NCI-H2196 treated with DMSO at 0.1 percent for 48 hours (cell line): ENCODE measurements around the gene C16orf89.
"Not testable (repeated sequence)": the region's sequence is repeated elsewhere in the genome, so short reads cannot be mapped to it uniquely, and the experiment has no call there.

ENCODE experiments used
- DNase-seq: peaks from one replicate; lab custom pipeline; 2025; ENCODE audit not compliant: unreplicated experiment; lab: John Stamatoyannopoulos, UW

Gene C16orf89

DNA sequence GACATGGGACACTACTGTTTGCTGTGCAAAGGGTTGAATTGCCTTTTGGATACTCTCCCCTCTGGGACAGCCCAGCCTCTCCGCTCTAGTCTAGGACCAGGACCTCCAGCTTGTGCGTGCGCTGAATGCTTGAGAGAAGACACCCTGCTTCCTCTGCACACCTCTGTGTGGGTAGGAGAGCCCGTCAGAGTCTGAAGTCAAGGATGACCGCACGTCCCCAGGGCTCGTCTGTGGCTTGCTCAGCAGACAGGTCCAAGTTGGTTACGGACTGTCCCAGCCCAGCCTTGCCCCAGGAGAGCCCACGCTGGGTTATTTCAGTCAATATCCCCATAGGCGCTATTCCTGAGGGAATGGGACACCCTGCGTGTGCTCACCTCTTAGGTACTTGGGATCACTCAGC lies 3.7 kb downstream of the C16orf89 start:
- DNase-seq: no peak

DNA sequence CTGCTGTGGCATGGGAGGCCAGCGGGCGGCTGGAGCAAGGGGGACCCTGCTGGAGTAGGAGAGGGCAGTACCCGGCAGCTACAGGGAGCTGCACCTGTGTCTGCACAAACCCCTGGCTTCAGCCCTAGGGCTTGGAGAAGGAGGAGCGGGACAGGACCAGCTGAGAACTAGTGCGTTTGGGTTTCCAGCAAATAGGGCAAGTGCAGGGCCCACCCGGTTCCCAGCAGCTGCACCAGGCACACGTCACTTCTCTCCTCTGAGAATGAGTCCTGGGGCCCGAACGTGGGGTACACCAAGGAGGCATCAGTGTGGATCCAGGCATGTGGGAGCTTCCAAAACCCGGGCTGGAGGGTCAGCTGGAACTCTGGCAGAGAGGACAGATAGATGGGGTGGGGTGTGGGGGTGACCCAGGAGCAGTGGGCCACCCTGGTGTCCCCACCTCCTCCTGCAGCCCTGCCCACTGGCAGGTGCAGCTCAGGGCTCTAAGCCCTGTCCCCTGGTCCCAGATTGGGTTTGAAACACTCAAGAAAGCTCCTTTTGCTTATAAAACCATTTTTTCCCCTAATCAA lies 5.6 kb downstream of the C16orf89 start:
- no peak for DNase-seq

- DNase-seq: no peak
Measured at GRCh38 chr16:5059386-5060072, 6.2 kb downstream of the C16orf89 start.

- no peak for DNase-seq
Measured at GRCh38 chr16:5058476-5058875, 7.3 kb downstream of the C16orf89 start.

- no peak for DNase-seq
Measured at GRCh38 chr16:5056352-5056751, 9.4 kb downstream of the C16orf89 start.

- DNase-seq: no peak
Measured at GRCh38 chr16:5054876-5055865, 10.6 kb downstream of the C16orf89 start.

GRCh38 chr16:5046914-5047313 lies 18.8 kb downstream of the C16orf89 start:
- no peak for DNase-seq

GRCh38 chr16:5045499-5046115 lies 20.1 kb downstream of the C16orf89 start:
- DNase-seq: no peak

DNA sequence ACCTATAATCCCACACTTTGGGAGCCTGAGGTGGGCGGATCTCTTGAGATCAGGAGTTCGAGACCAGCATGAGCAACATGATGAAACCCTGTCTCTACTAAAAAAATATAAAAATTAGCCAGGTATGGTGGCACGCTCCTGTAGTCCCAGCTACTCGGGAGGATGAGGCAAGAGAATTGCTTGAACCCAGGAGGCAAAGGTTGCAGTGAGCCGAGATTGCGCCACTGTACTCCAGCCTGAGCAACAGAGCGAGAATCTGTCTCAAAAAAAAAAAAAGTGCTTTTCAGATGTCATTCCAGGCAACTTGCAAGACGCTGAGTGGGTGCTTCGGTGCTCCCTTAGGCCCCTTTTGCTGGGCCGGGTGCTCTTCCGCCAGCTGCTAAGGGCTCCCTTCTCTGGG lies 21.2 kb downstream of the C16orf89 start:
- not testable (repeated sequence) for DNase-seq

DNA sequence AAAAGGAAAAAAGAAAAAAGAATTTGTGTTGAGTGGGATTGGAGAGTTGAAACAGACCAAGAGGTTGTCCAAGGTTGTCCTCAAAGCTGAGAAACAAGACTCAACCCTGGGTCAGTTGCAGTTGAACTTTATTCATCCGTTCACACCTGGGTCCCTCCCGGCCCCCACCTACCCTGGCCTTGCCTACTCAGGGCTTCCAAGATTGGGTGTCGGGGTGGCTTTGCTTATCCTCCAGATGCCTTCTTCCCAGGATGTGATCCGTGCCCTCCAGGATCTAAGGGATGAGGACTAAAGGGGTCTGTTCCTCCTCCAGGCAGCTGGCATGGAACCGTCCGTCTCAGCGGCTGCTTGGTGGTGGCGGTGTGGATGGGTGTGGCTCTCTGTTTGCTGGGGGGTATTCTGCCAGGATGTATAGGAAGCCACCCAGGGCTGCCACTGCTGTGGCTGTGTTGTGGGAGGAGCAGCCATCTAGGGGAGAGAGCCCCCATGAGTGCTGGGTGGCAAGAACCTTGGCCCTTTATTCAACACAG lies 21.7 kb downstream of the C16orf89 start:
- no peak for DNase-seq

- no peak for DNase-seq
Measured at GRCh38 chr16:5042574-5043171, 23.1 kb downstream of the C16orf89 start.

- no peak for DNase-seq
Measured at GRCh38 chr16:5041600-5042133, 24.1 kb downstream of the C16orf89 start.

DNA sequence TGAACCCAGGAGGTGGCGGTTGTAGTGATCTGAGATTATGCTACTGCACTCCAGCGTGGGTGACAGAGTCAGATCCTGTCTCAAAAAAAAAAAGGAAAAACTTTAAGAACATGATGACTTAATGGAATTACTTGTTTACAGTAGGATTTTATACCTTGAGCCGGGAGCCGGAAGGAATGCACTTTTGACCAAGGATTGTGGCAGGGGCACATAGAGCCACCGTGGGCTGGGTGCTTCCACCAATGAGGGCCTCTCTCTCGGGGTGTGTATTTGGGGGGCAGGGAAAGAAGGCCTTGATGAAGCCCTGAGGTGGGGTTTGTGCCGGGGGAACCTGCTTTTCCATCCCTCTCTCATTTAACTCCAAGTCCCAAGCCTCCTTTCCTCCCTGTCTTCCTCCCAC lies 25.3 kb downstream of the C16orf89 start:
- DNase-seq: no peak

DNA sequence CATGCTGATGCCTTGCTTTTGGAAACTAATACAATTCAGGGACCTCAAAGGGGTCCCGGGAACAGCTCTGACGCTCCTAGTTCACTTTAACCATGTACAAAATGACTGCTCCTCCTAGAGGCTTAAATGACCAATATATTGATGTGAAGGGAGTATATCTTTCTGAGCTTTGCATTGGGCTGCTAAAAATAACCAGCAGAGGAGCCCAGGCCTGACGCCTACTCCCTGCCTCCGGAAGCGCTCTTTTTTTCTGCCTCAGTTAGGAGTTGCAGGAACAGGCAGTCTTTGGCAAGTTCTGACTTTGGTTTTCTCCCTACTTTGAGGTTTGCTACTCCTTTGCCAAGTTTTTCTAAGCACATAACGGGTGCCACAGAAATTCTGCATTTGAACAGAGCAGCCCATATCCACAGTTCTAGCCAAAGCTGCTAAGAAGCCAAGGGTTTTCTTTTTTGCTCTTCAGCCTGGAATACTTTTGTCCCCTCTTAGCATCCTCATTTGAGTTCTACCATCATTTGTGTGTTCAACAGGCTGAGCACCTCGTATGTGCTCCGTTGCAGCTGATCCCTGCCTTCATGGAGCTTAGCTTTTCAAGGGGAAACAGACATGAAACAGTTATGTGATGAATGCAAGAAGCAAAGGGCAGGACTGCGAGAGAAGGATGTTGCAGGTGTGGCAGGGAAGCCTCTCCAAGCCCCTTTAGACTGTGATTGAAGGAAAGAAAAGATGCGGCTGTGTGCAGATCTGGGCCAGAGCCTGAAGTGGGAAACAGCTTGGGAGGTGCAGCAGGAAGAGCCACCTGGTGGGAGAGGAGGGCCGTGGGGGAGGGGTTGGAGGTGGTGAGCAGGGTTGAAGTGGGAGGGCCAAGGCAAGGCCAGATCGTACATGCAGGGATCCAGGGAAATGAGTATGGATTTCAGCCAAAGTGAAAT lies 29.3 kb downstream of the C16orf89 start:
- DNase-seq: no peak

GRCh38 chr16:5035909-5036227 lies 29.9 kb downstream of the C16orf89 start:
- no peak for DNase-seq

DNA sequence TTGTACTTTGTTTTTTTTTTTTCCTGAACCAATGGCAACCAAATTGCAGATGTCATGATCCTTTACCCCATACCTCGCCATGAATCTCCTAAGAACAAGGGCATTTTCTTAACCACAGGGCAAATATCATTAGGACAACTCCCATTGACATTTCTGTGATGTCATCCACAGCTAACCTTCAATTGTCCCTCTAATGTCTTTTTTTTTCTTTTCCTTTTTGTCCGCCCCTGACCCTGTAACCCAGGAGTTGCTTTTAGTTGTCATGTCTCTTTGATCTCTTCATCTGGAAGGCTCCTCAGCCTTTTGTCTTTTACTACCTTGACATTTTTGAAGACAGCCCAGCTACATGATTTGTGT lies 31.6 kb downstream of the C16orf89 start:
- DNase-seq: no peak

GRCh38 chr16:5033256-5034166 lies 32.2 kb downstream of the C16orf89 start, which contains the start of gene NAGPA:
Gene NAGPA (minus strand): TSS chr16:5033935. CDS start chr16:5033914, 21 bp downstream.
- DNase-seq: peak; percentile 72

DNA sequence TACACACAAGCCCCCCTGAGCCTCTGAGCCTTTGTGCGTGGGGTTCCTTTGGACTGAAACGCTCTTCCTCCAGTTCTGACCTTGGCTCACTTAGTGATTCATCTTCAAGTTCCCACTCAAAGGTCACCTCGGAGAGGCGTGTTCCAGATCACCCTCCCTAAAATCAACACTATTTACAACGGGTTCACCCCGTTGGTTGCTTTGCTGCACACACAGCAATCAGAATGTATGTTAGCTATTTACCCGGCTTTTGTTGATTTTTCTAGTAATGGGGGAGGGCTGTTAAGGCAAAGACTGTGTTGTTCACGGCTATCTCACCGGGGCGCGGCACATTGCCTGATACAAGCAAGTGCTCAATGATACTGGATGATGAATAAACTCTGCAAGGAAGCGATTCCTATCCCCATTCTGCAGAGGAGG lies 33.0 kb downstream of the C16orf89 start:
- DNase-seq: no peak
